Prostate gland (tissue), 2 donors: Measurements from ENCODE around the gene FAXC.

ENCODE experiments used
- CTCF ChIP-seq, 4 experiments: fragments of 200-600 bp in 2 of 4; fragments of 450-650 bp in 2 of 4; sonication (generic) in 2 of 4; IDR thresholded peaks; 1 replicate in 3 of 4; 2 replicates in 1 of 4; pipeline ENCODE4 v1.5.1; 2016 to 2019; ENCODE audit warnings: antibody characterized with exemption in 4 of 4, mild to moderate bottlenecking in 2 of 4, moderate library complexity in 2 of 4
- POLR2A ChIP-seq: fragments of 450-650 bp; IDR thresholded peaks from one replicate; pipeline ENCODE4 v1.6.1; 2016; ENCODE audit warnings: antibody characterized with exemption, mild to moderate bottlenecking
- POLR2AphosphoS5 ChIP-seq: sonication (generic); formaldehyde crosslinking; IDR thresholded peaks from one replicate; pipeline ENCODE4 v1.6.1; 2017; ENCODE audit warnings: antibody characterized with exemption

GRCh38 chr6:99270030-99270429 is 79.4 kb downstream of the FAXC start:
- TF ChIP-seq CTCF (IDR thresholded peaks at IDR 0.05) (no peak), POLR2AphosphoS5 (no peak), POLR2A (no peak)
